Ovary (tissue), 9 donors: ENCODE results near the gene MEDAG. TPM values are rescaled to one million over a fixed set of nuclear protein-coding genes. Genes with fewer than 3 reads are reported as not detected.

Experiments used
- DNase-seq, 5 donors: peaks; one replicate each; pipeline ENCODE4 v3.0.0-alpha.2; 2019 to 2020
- H3K27ac ChIP-seq, 2 donors: fragments of 200-600 bp; one replicate each; pipeline versions ENCODE4 v1.5.1 to v1.8.0; 2019 to 2022
- H3K27me3 ChIP-seq: fragments of 200-600 bp; one replicate; pipeline ENCODE4 v1.8.0; 2022
- H3K36me3 ChIP-seq: fragments of 200-600 bp; sonication (generic); one replicate; pipeline ENCODE4 v1.5.1; 2019
- H3K4me1 ChIP-seq: one replicate; pipeline ENCODE4 v1.8.1; 2013; ENCODE audit warnings: mild to moderate bottlenecking, moderate library complexity; ENCODE audit not compliant: insufficient read depth
- H3K4me3 ChIP-seq: fragments of 200-600 bp; sonication (generic); one replicate; pipeline ENCODE4 v1.5.1; 2017
- H3K9me3 ChIP-seq, 2 donors: fragments of 200-600 bp in 1 of 2; sonication (generic) in 1 of 2; one replicate each; pipeline versions ENCODE4 v1.5.1 to v1.8.1; 2013 to 2019; ENCODE audit warnings: mild to moderate bottlenecking in 1 of 2, moderate library complexity in 1 of 2
- CTCF ChIP-seq, 3 donors: fragments of 450-650 bp in 2 of 3; fragments of 200-600 bp in 1 of 3; IDR thresholded peaks; one replicate each; pipeline versions ENCODE4 v1.5.1 to v1.8.0; 2016 to 2022; ENCODE audit warnings: antibody characterized with exemption in 3 of 3, mild to moderate bottlenecking in 1 of 3
- EP300 ChIP-seq: sonication (generic); formaldehyde crosslinking; IDR thresholded peaks from one replicate; pipeline ENCODE4 v1.6.1; 2017; ENCODE audit warnings: antibody characterized with exemption
- POLR2A ChIP-seq: fragments of 450-650 bp; IDR thresholded peaks from one replicate; pipeline ENCODE4 v1.6.1; 2017; ENCODE audit warnings: antibody characterized with exemption, mild to moderate bottlenecking, moderate library complexity
- WGBS, 3 donors: extraction: QIAGEN DNeasy Blood & Tissue Kit in 1 of 3; methylation state at CpG; one replicate each; pipeline versions ENCODE4 v1.1.5 to v1.1.7; 2013 to 2017; 5-methylcytosine and 5-hydroxymethylcytosine counted together
- intact Hi-C, 4 donors: fragments of 100-400 bp; cut with DNase I; formaldehyde crosslinking; loops; one replicate each; pipeline versions ENCODE4 v1.11.0 to v1.15.1; 2022 to 2023
- polyA plus RNA-seq, 2 donors: library from polyadenylated mRNA; stranded (reverse); fragments of 200-250 nt in 1 of 2; fragments of 350-450 nt in 1 of 2; fragmentation: Illumina TruSeq in 1 of 2; extraction: RNeasy Lipid Tissue Mini Kit (QIAGEN cat#74804) in 1 of 2; gene quantifications; one replicate each; pipeline ENCODE4 v1.2.3, GENCODE V29; 2013 to 2014
- total RNA-seq, 7 donors: library from RNA; depleted of rRNA in 2 of 7; stranded (reverse); fragments of >200 nt in 2 of 7; fragmentation: NEBNext Ultra II Directional in 3 of 7; extraction: Animal tissue kit (Norgen Biotek cat#: 25700) in 3 of 7; gene quantifications; one replicate each; pipeline versions ENCODE4 v1.1.0 to v1.2.4, GENCODE V29; 2016 to 2023
- donor health status: DM: no; HTN: no; CAD: no; lungs with moderate emphysema.
- donor health status: DM: no; HTN: no; CAD: no.
- donor health status: Bipolar disorder and iron deficiency.
- donor health status: DM: yes; HTN: yes; CAD: no.
- donor health status: DM: no; HTN: no; CAD: no.
- donor health status: DM: yes; HTN: yes; CAD: no.

The MEDAG gene
- total and polyA plus RNA-seq, 9 donors = 3.5 to 44.0 (median 17.2) TPM

GRCh38 chr13:30907121-30907861 is 1.2 kb downstream of the MEDAG start:
- peak in 3 of 5 donors; percentile 28 to 44 (median 34) for DNase-seq
- Histone ChIP-seq H3K9me3 (no peaks in the 10 kb centered on the region), H3K27me3 (no peaks in the 10 kb centered on the region), H3K4me3 (peak overlapping the region; percentile 39), H3K27ac (peak overlapping the region; percentile 51 to 73), H3K36me3 (no peaks in the 10 kb centered on the region), H3K4me1 (peaks cover 25% of the 10 kb centered on the region)
- intact Hi-C loops = no loop called here
- TF ChIP-seq POLR2A (no peak), CTCF (IDR thresholded peaks at IDR 0.05) (no peak), EP300 (no peak)
- WGBS, 3 donors = 28 to 44% (median 33%) methylated on average over 10 of the region's 10 CpGs

- intact Hi-C loops = no loop called here
- H3K27ac ChIP-seq = no peak overlapping the region
- WGBS, 3 donors = 6 to 13% (median 12%) methylated on average over 5 of the region's 5 CpGs
- H3K4me1 ChIP-seq = peaks cover 25% of the 10 kb centered on the region
- no peaks in the 10 kb centered on the region for H3K36me3 ChIP-seq
- H3K27me3 ChIP-seq = no peaks in the 10 kb centered on the region
- no peak for TF ChIP-seq CTCF (IDR thresholded peaks at IDR 0.05)
- TF ChIP-seq POLR2A = no peak
- no peak for TF ChIP-seq EP300
- no peak overlapping the region for H3K4me3 ChIP-seq
- DNase-seq = peak; percentile 51 to 72 (median 70)
- H3K9me3 ChIP-seq = no peaks in the 10 kb centered on the region
Measured at GRCh38 chr13:30908416-30908980, 2.4 kb downstream of the MEDAG start.

- H3K9me3 ChIP-seq = no peaks in the 10 kb centered on the region
- H3K4me1 ChIP-seq = peaks cover 23% of the 10 kb centered on the region
- 87 to 92% (median 89%) methylated on average over 3 of the region's 3 CpGs for WGBS, 3 donors
- H3K4me3 ChIP-seq = no peak overlapping the region
- DNase-seq = no peak
- H3K27ac ChIP-seq = no peak overlapping the region
- intact Hi-C loops = no loop called here
- H3K36me3 ChIP-seq = no peaks in the 10 kb centered on the region
- TF ChIP-seq EP300 (no peak), POLR2A (no peak)
- H3K27me3 ChIP-seq = no peaks in the 10 kb centered on the region
Measured at GRCh38 chr13:30910676-30911075, 4.6 kb downstream of the MEDAG start.

GRCh38 chr13:30915691-30916541 is 9.8 kb downstream of the MEDAG start:
- no peak for TF ChIP-seq POLR2A
- no peak for TF ChIP-seq EP300
- TF ChIP-seq CTCF (IDR thresholded peaks at IDR 0.05) = no peak
- Histone ChIP-seq H3K4me3 (no peak overlapping the region), H3K9me3 (no peaks in the 10 kb centered on the region), H3K36me3 (no peaks in the 10 kb centered on the region), H3K27ac (no peak overlapping the region), H3K27me3 (no peaks in the 10 kb centered on the region), H3K4me1 (peaks cover 1% of the 10 kb centered on the region)
- intact Hi-C loops = no loop called here
- 89 to 91% (median 91%) methylated on average over 19 of the region's 19 CpGs for WGBS, 3 donors
- DNase-seq = no peak
